PC-9 (cell line): ENCODE measurements around the gene RAP2B. TPM values are rescaled to one million over a fixed set of nuclear protein-coding genes. Genes with fewer than 3 reads are reported as not detected.

Source experiments
- BruUV-seq: library from RNA; stranded (reverse); fragments of 400-500 nt; replicated peaks from 2 replicates; lab custom pipeline; 2021; lab: Mats Ljungman, UMichigan
- CTCF ChIA-PET: fragments of 300-600 bp; sonication (Branson Sonifier 250); formaldehyde crosslinking; loops from one replicate; lab custom pipeline; 2022; ENCODE audit warnings: antibody characterized with exemption; lab: Charles Lee
- POLR2A ChIA-PET: fragments of 300-600 bp; sonication (Branson Sonifier 250); formaldehyde crosslinking; loops from one replicate; lab custom pipeline; 2022; ENCODE audit warnings: antibody characterized with exemption; ENCODE audit not compliant: unreplicated experiment; lab: Charles Lee
- DNase-seq, 2 experiments: peaks; one replicate each; pipeline versions ENCODE4 v3.0.0 to v3.0.0-alpha.2; 2015 to 2022; ENCODE audit warnings: mixed read lengths in 1 of 2
- H2AFZ ChIP-seq: fragments of 200-600 bp; sonication (generic); 2 replicates; pipeline ENCODE4 v1.8.1; 2017; ENCODE audit warnings: antibody characterized with exemption
- H3F3A ChIP-seq: fragments of 200-600 bp; sonication (generic); 2 replicates; pipeline ENCODE4 v1.8.1; 2017; ENCODE audit warnings: antibody characterized with exemption, mild to moderate bottlenecking, low read depth; ENCODE audit not compliant: insufficient read depth
- H3K27ac ChIP-seq: fragments of 200-600 bp; sonication (generic); 2 replicates; pipeline ENCODE4 v1.6.1; 2016; ENCODE audit warnings: mixed run types
- H3K27me3 ChIP-seq: fragments of 200-600 bp; sonication (generic); 2 replicates; pipeline ENCODE4 v1.6.1; 2016; ENCODE audit warnings: low read depth, mixed run types; ENCODE audit not compliant: insufficient read depth
- H3K36me3 ChIP-seq: fragments of 200-600 bp; sonication (generic); 2 replicates; pipeline ENCODE4 v1.6.1; 2016; ENCODE audit warnings: low read depth, mixed run types
- H3K4me1 ChIP-seq: fragments of 200-600 bp; sonication (generic); replicated peaks from 2 replicates; pipeline ENCODE4 v1.6.1; 2016; ENCODE audit warnings: mixed run types; ENCODE audit not compliant: insufficient read depth
- H3K4me2 ChIP-seq: fragments of 200-600 bp; sonication (generic); 2 replicates; pipeline ENCODE4 v1.6.1; 2017; ENCODE audit warnings: mixed run types
- H3K4me3 ChIP-seq: fragments of 200-600 bp; sonication (generic); 2 replicates; pipeline ENCODE4 v1.6.1; 2016; ENCODE audit warnings: mixed run types
- H3K79me2 ChIP-seq: fragments of 200-600 bp; sonication (generic); 2 replicates; pipeline ENCODE4 v1.6.1; 2017; ENCODE audit warnings: low read depth, mixed run types
- H3K9me2 ChIP-seq: fragments of 200-600 bp; sonication (generic); 2 replicates; pipeline ENCODE4 v1.8.1; 2017; ENCODE audit warnings: mild to moderate bottlenecking; ENCODE audit not compliant: insufficient read depth
- H3K9me3 ChIP-seq: fragments of 200-600 bp; sonication (generic); 2 replicates; pipeline ENCODE4 v1.8.1; 2016; ENCODE audit warnings: low read depth; ENCODE audit not compliant: insufficient read depth
- H4K20me1 ChIP-seq: fragments of 200-600 bp; sonication (generic); 2 replicates; pipeline ENCODE4 v1.8.1; 2017; ENCODE audit not compliant: insufficient read depth
- CTCF ChIP-seq: fragments of 200-600 bp; sonication (generic); conservative IDR thresholded peaks from 2 replicates; pipeline ENCODE4 v1.6.1; 2017; ENCODE audit warnings: mixed run types, antibody characterized with exemption, mild to moderate bottlenecking, moderate library complexity
- EZH2 ChIP-seq: fragments of 200-600 bp; sonication (generic); IDR thresholded peaks from 2 replicates; pipeline ENCODE4 v1.8.0; 2017; ENCODE audit warnings: antibody characterized with exemption, low read depth
- intact Hi-C: fragments of 100-400 bp; cut with micrococcal nuclease; formaldehyde crosslinking; loops from one replicate; pipeline ENCODE4 v1.10.0; 2022; ENCODE audit not compliant: unreplicated experiment
- total RNA-seq: library from RNA; stranded (reverse); gene quantifications from 2 replicates; pipeline ENCODE4 v1.2.3, GENCODE V29; 2021

RAP2B gene
- total RNA-seq, 1 experiment from 2014 or later, result 31.1 TPM

- TF ChIP-seq CTCF, result no peak
- TF ChIP-seq EZH2, result no peak
- ChIA-PET CTCF (no interaction called here), POLR2A (interaction anchor here (0.6 kb wide), 3 partner anchors 11 to 736 kb away, joined by 3 to 4 read pairs (median 3); no protein-coding TSS in a partner anchor)
- intact Hi-C loops, result loop anchor here (1.0 to 2.0 kb wide), 5 partner anchors 21 to 95 kb away; no protein-coding TSS in a partner anchor
- DNase-seq, result peak; percentile 89 to 100
- Histone ChIP-seq H3K27ac (peak overlapping the region; percentile 98), H3K79me2 (no peaks in the 10 kb centered on the region), H2AFZ (no peak overlapping the region), H3K4me1 (peaks cover 43% of the 10 kb centered on the region), H3K4me3 (no peak overlapping the region), H3K9me2 (no peaks in the 10 kb centered on the region), H3K36me3 (no peaks in the 10 kb centered on the region), H3F3A (peaks cover 35% of the 10 kb centered on the region), H4K20me1 (no peaks in the 10 kb centered on the region), H3K4me2 (peak overlapping the region; percentile 56), H3K9me3 (no peaks in the 10 kb centered on the region), H3K27me3 (no peaks in the 10 kb centered on the region)
- BruUV-seq, result TSS peak; percentile 90
Measured at GRCh38 chr3:153138276-153139210, 23.5 kb upstream of the RAP2B start.

- Histone ChIP-seq H3K9me2 (no peaks in the 10 kb centered on the region), H4K20me1 (no peaks in the 10 kb centered on the region), H3F3A (peaks cover 29% of the 10 kb centered on the region), H3K4me3 (no peak overlapping the region), H3K79me2 (no peaks in the 10 kb centered on the region), H2AFZ (no peak overlapping the region), H3K27ac (no peak overlapping the region), H3K4me2 (no peak overlapping the region), H3K36me3 (no peaks in the 10 kb centered on the region), H3K27me3 (no peaks in the 10 kb centered on the region), H3K4me1 (peaks cover 60% of the 10 kb centered on the region), H3K9me3 (no peaks in the 10 kb centered on the region)
- ChIA-PET CTCF (no interaction called here), POLR2A (no interaction called here)
- intact Hi-C loops, result loop anchor here (5.0 kb wide), 1 partner anchor 171 kb away; no protein-coding TSS in a partner anchor
- TF ChIP-seq CTCF, result no peak
- TF ChIP-seq EZH2, result no peak
- BruUV-seq, result no TSS peak
- DNase-seq, result no peak
Measured at GRCh38 chr3:153142961-153143360, 19.1 kb upstream of the RAP2B start.

GRCh38 chr3:153144071-153144470 lies 18.0 kb upstream of the RAP2B start:
- CTCF ChIA-PET, result interaction anchor here (0.5 kb wide), 1 partner anchor 39 kb away, joined by 4 read pairs; no protein-coding TSS in a partner anchor
- Histone ChIP-seq H3K4me1 (peaks cover 51% of the 10 kb centered on the region), H3K27ac (peak overlapping the region; percentile 53), H3K27me3 (no peaks in the 10 kb centered on the region), H3K36me3 (no peaks in the 10 kb centered on the region), H3K4me2 (no peak overlapping the region; the same call in 1 of the 2 replicates), H3K9me2 (no peaks in the 10 kb centered on the region), H3F3A (peaks cover 21% of the 10 kb centered on the region), H3K9me3 (no peaks in the 10 kb centered on the region), H3K79me2 (no peaks in the 10 kb centered on the region), H4K20me1 (no peaks in the 10 kb centered on the region), H3K4me3 (no peak overlapping the region), H2AFZ (no peak overlapping the region)
- intact Hi-C loops, result loop anchor here (5.0 kb wide), 1 partner anchor 172 kb away; no protein-coding TSS in a partner anchor
- no peak for DNase-seq
- BruUV-seq, result no TSS peak
- POLR2A ChIA-PET, result interaction anchor here (1.2 kb wide), 1 partner anchor 17 kb away, joined by 5 read pairs; no protein-coding TSS in a partner anchor
- TF ChIP-seq CTCF, result no peak
